Measurements from ENCODE around the gene SMTN. TPM values are rescaled to one million over a fixed set of nuclear protein-coding genes. Genes with fewer than 3 reads are reported as not detected.
"Not testable (repeated sequence)": the region's sequence is repeated elsewhere in the genome, so short reads cannot be mapped to it uniquely, and the experiment has no call there.

The SMTN gene
- total RNA-seq, 1 experiment from 2014 or later = 145 TPM

DNA sequence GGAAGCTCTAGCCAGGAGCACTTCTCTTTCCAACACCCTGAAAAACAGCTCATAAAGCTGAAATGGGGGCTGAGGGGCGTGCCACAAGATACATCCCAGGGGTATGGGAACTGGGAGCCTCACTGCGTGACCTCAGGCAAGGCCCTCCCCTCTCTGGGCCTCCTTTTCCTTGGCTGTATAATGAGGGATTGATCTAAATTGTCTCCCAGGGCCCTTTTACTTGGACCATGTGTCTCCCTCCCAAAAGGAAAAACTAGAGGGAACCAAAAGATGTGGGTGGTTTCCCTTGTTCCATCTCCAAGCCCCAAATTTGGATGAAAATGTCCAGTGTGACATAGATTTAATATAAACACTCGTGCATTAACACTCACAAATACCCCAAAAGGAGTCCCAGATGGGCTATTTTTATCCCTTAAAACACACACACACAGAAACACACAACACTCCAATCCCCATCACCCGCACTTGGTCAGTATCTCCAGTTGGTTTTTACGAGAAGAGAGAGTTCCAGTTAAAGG is 25.9 kb upstream of the SMTN start:
- POLR2A ChIA-PET (ENCODE audit: unreplicated experiment) = interaction anchor here (0.6 kb wide), 1 partner anchor 27 kb away, joined by 3 read pairs; no protein-coding TSS in a partner anchor
- no peaks in the 10 kb centered on the region for H3K9me2 ChIP-seq (replicated peaks; ENCODE audit: low read length)
- intact Hi-C loops (cut with micrococcal nuclease) = no loop called here
- H3K9me3 ChIP-seq (ENCODE audit: low read length) = no peaks in the 10 kb centered on the region
- no TSS peak for BruUV-seq (replicated peaks)
- no peaks in the 10 kb centered on the region for H3K36me3 ChIP-seq (ENCODE audit: low read depth, low read length)
- no peak overlapping the region for H3K4me3 ChIP-seq (ENCODE audit: low read length)
- H3K79me2 ChIP-seq (ENCODE audit: low read length) = no peaks in the 10 kb centered on the region
- peak overlapping the region; percentile 33; the same call in 1 of the 2 replicates for H3K4me2 ChIP-seq (ENCODE audit: low read length)
- no peaks in the 10 kb centered on the region for H4K20me1 ChIP-seq (ENCODE audit: low read length)
- CTCF ChIA-PET = no interaction called here
- H3K27me3 ChIP-seq (ENCODE audit: low read length) = no peaks in the 10 kb centered on the region
- no peak overlapping the region for H2AFZ ChIP-seq (ENCODE audit: low read length)
- H3K9ac ChIP-seq (ENCODE audit: low read length) = no peak overlapping the region
- H3F3A ChIP-seq (ENCODE audit: low read length, unreplicated experiment) = no peaks in the 10 kb centered on the region
- peak overlapping the region; percentile 23; the same call in 1 of the 2 replicates for H3K27ac ChIP-seq (ENCODE audit: low read length)
- no peak for DNase-seq
- ATAC-seq = no peak
- peaks cover 11% of the 10 kb centered on the region; the same call in 1 of the 2 replicates for H3K4me1 ChIP-seq (ENCODE audit: insufficient read depth, low read length)
- TF ChIP-seq, protein P1, sequence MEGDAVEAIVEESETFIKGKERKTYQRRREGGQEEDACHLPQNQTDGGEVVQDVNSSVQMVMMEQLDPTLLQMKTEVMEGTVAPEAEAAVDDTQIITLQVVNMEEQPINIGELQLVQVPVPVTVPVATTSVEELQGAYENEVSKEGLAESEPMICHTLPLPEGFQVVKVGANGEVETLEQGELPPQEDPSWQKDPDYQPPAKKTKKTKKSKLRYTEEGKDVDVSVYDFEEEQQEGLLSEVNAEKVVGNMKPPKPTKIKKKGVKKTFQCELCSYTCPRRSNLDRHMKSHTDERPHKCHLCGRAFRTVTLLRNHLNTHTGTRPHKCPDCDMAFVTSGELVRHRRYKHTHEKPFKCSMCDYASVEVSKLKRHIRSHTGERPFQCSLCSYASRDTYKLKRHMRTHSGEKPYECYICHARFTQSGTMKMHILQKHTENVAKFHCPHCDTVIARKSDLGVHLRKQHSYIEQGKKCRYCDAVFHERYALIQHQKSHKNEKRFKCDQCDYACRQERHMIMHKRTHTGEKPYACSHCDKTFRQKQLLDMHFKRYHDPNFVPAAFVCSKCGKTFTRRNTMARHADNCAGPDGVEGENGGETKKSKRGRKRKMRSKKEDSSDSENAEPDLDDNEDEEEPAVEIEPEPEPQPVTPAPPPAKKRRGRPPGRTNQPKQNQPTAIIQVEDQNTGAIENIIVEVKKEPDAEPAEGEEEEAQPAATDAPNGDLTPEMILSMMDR (conservative IDR thresholded peaks at IDR 0.05; ENCODE audit: low read depth, low read length) = no peak
- no peak for TF ChIP-seq EZH2phosphoT487 (IDR thresholded peaks at IDR 0.05; ENCODE audit: borderline replicate concordance, low read length)
- TF ChIP-seq EZH2 (IDR thresholded peaks at IDR 0.05; ENCODE audit: low read length, unreplicated experiment) = no peak

DNA sequence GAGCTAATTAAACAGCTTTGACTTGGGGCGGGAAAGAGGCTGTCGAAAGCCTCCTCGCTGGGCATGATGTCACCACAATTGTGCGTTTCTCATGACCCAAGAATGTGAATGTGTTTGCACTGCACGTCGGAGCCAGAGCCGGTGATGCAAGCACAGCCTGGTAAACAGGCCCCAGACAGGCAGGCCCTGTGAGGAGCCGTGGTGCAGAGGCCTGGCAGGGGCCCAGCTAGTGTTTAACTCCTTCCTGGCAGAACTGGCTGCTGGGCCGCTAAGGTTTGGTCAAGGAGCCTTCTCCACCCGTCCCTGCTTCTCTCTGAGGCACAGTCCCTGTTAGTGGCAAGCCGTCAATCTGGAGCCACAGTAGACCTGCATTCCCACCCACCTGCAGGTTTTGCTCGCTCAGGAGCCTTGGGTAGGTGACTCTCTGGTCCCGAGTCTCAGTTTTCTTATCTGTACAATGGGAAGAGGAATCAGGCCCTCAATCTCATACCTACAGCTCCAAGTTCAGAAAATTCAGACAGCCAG is 25.4 kb upstream of the SMTN start:
- intact Hi-C loops (cut with micrococcal nuclease) = no loop called here
- peak; percentile 89 for ATAC-seq
- CTCF ChIA-PET = no interaction called here
- DNase-seq = peak; percentile 83
- Histone ChIP-seq H2AFZ (ENCODE audit: low read length) (no peak overlapping the region), H3K79me2 (ENCODE audit: low read length) (no peaks in the 10 kb centered on the region), H3K4me3 (ENCODE audit: low read length) (no peak overlapping the region), H3K27me3 (ENCODE audit: low read length) (no peaks in the 10 kb centered on the region), H3K9ac (ENCODE audit: low read length) (no peak overlapping the region; the same call in 1 of the 2 replicates), H3K4me2 (ENCODE audit: low read length) (peak overlapping the region; percentile 33; the same call in 1 of the 2 replicates), H3K4me1 (ENCODE audit: insufficient read depth, low read length) (peaks cover 12% of the 10 kb centered on the region; the same call in 1 of the 2 replicates), H3F3A (ENCODE audit: low read length, unreplicated experiment) (no peaks in the 10 kb centered on the region), H3K27ac (ENCODE audit: low read length) (0 out of 2 replicates have a peak overlapping the region, but pooled peaks have one; percentile 23), H3K9me2 (replicated peaks; ENCODE audit: low read length) (no peaks in the 10 kb centered on the region), H3K36me3 (ENCODE audit: low read depth, low read length) (no peaks in the 10 kb centered on the region), H3K9me3 (ENCODE audit: low read length) (no peaks in the 10 kb centered on the region), H4K20me1 (ENCODE audit: low read length) (no peaks in the 10 kb centered on the region)
- POLR2A ChIA-PET (ENCODE audit: unreplicated experiment) = interaction anchor here (0.6 kb wide), 1 partner anchor 27 kb away, joined by 3 read pairs; no protein-coding TSS in a partner anchor
- TF ChIP-seq EZH2 (IDR thresholded peaks at IDR 0.05; ENCODE audit: low read length, unreplicated experiment) (no peak), EZH2phosphoT487 (IDR thresholded peaks at IDR 0.05; ENCODE audit: borderline replicate concordance, low read length) (no peak)
- TF ChIP-seq, protein P1 (conservative IDR thresholded peaks at IDR 0.05; ENCODE audit: low read depth, low read length) = no peak
- no TSS peak for BruUV-seq (replicated peaks)

GRCh38 chr22:31056986-31057599 is 24.0 kb upstream of the SMTN start:
- intact Hi-C loops (cut with micrococcal nuclease) = no loop called here
- ChIA-PET POLR2A (ENCODE audit: unreplicated experiment) (no interaction called here), CTCF (no interaction called here)
- ATAC-seq = no peak
- TF ChIP-seq EZH2 (IDR thresholded peaks at IDR 0.05; ENCODE audit: low read length, unreplicated experiment) (no peak), EZH2phosphoT487 (IDR thresholded peaks at IDR 0.05; ENCODE audit: borderline replicate concordance, low read length) (no peak)
- TF ChIP-seq, protein P1 (conservative IDR thresholded peaks at IDR 0.05; ENCODE audit: low read depth, low read length) = no peak
- Histone ChIP-seq H2AFZ (ENCODE audit: low read length) (no peak overlapping the region), H3K4me2 (ENCODE audit: low read length) (no peak overlapping the region), H3F3A (ENCODE audit: low read length, unreplicated experiment) (no peaks in the 10 kb centered on the region), H3K36me3 (ENCODE audit: low read depth, low read length) (no peaks in the 10 kb centered on the region), H3K27me3 (ENCODE audit: low read length) (no peaks in the 10 kb centered on the region), H3K9ac (ENCODE audit: low read length) (no peak overlapping the region), H3K9me3 (ENCODE audit: low read length) (no peaks in the 10 kb centered on the region), H3K27ac (ENCODE audit: low read length) (no peak overlapping the region), H3K79me2 (ENCODE audit: low read length) (no peaks in the 10 kb centered on the region), H4K20me1 (ENCODE audit: low read length) (no peaks in the 10 kb centered on the region), H3K9me2 (replicated peaks; ENCODE audit: low read length) (no peaks in the 10 kb centered on the region), H3K4me1 (ENCODE audit: insufficient read depth, low read length) (peaks cover 16% of the 10 kb centered on the region; the same call in 1 of the 2 replicates), H3K4me3 (ENCODE audit: low read length) (no peak overlapping the region)
- no TSS peak for BruUV-seq (replicated peaks)
- DNase-seq = no peak

GRCh38 chr22:31059663-31060062 is 21.5 kb upstream of the SMTN start:
- H3K9me2 ChIP-seq (replicated peaks; ENCODE audit: low read length); H3K27me3 ChIP-seq (ENCODE audit: low read length); H3K9me3 ChIP-seq (ENCODE audit: low read length); ATAC-seq; DNase-seq; H3K4me3 ChIP-seq (ENCODE audit: low read length); H3K36me3 ChIP-seq (ENCODE audit: low read depth, low read length); POLR2A ChIA-PET (ENCODE audit: unreplicated experiment); H3K79me2 ChIP-seq (ENCODE audit: low read length); H3F3A ChIP-seq (ENCODE audit: low read length, unreplicated experiment); H3K9ac ChIP-seq (ENCODE audit: low read length); H4K20me1 ChIP-seq (ENCODE audit: low read length); H2AFZ ChIP-seq (ENCODE audit: low read length); H3K4me2 ChIP-seq (ENCODE audit: low read length); BruUV-seq (replicated peaks); H3K27ac ChIP-seq (ENCODE audit: low read length); CTCF ChIA-PET; intact Hi-C loops (cut with micrococcal nuclease): not testable (repeated sequence)
- H3K4me1 ChIP-seq (ENCODE audit: insufficient read depth, low read length) = peaks cover 21% of the 10 kb centered on the region; the same call in 1 of the 2 replicates

All from PC-3 (cell line).